ENCODE data around the gene MELTF. TPM values are rescaled to one million over a fixed set of nuclear protein-coding genes. Genes with fewer than 3 reads are reported as not detected.

MELTF gene
- total RNA-seq, 1 experiment from 2014 or later = 7.3 TPM

DNA sequence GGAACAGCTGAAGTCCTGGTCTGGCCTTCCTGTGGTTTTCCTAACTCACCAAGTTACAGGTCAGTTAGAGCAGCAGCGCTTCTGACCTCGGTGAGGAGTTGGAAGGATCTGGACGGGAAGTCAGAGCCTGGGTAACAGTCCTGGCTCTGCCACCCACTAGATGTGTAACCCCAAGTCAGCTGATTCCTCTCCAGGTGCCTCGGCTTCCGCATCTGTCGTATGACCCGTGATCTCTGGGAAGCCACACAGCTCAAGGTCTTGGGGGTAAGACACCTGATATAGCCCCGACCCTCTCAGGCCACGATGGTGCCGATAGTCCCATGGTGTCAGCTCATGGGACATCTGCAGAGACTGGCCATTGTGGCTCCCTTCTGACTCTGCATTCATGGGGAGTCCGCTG, 52.7 kb downstream of the MELTF start (continued):
- no peak for TF ChIP-seq ZNF425 (CRISPR knock-in tag; conservative IDR thresholded peaks at IDR 0.05)
- no peak for TF ChIP-seq ATF6 (CRISPR knock-in tag; IDR thresholded peaks at IDR 0.05)
- TF ChIP-seq, protein P1, sequence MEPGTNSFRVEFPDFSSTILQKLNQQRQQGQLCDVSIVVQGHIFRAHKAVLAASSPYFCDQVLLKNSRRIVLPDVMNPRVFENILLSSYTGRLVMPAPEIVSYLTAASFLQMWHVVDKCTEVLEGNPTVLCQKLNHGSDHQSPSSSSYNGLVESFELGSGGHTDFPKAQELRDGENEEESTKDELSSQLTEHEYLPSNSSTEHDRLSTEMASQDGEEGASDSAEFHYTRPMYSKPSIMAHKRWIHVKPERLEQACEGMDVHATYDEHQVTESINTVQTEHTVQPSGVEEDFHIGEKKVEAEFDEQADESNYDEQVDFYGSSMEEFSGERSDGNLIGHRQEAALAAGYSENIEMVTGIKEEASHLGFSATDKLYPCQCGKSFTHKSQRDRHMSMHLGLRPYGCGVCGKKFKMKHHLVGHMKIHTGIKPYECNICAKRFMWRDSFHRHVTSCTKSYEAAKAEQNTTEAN (CRISPR knock-in tag; IDR thresholded peaks at IDR 0.05) = no peak
- no peak for TF ChIP-seq NFYB (CRISPR knock-in tag; conservative IDR thresholded peaks at IDR 0.05; ENCODE audit: low read depth)
- no peak for TF ChIP-seq ESRRA (CRISPR knock-in tag; IDR thresholded peaks at IDR 0.05; ENCODE audit: borderline replicate concordance)
- TF ChIP-seq MXD4 (CRISPR knock-in tag; IDR thresholded peaks at IDR 0.05; ENCODE audit: borderline replicate concordance) = no peak
- TF ChIP-seq, protein P2, sequence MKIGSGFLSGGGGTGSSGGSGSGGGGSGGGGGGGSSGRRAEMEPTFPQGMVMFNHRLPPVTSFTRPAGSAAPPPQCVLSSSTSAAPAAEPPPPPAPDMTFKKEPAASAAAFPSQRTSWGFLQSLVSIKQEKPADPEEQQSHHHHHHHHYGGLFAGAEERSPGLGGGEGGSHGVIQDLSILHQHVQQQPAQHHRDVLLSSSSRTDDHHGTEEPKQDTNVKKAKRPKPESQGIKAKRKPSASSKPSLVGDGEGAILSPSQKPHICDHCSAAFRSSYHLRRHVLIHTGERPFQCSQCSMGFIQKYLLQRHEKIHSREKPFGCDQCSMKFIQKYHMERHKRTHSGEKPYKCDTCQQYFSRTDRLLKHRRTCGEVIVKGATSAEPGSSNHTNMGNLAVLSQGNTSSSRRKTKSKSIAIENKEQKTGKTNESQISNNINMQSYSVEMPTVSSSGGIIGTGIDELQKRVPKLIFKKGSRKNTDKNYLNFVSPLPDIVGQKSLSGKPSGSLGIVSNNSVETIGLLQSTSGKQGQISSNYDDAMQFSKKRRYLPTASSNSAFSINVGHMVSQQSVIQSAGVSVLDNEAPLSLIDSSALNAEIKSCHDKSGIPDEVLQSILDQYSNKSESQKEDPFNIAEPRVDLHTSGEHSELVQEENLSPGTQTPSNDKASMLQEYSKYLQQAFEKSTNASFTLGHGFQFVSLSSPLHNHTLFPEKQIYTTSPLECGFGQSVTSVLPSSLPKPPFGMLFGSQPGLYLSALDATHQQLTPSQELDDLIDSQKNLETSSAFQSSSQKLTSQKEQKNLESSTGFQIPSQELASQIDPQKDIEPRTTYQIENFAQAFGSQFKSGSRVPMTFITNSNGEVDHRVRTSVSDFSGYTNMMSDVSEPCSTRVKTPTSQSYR (CRISPR knock-in tag; IDR thresholded peaks at IDR 0.05) = no peak

GRCh38 chr3:196975349-196975748, 54.3 kb downstream of the MELTF start:
- no peak overlapping the region for H3K27ac Mint-ChIP-seq
- CTCF ChIA-PET = no interaction called here

More at GRCh38 chr3:196975349-196975748, 54.3 kb downstream of the MELTF start:
- peaks cover 4% of the 10 kb centered on the region; the same call in 1 of the 2 replicates for H3K4me1 Mint-ChIP-seq
- H3K36me3 Mint-ChIP-seq = peaks cover 3% of the 10 kb centered on the region; the same call in 1 of the 2 replicates
- H3K4me3 Mint-ChIP-seq = no peak overlapping the region
- ATAC-seq (no peak), DNase-seq (ENCODE audit: low spot score) (no peak)
- POLR2A ChIA-PET = no interaction called here
- H3K27me3 Mint-ChIP-seq (ENCODE audit: low read depth) = peaks cover 26% of the 10 kb centered on the region
- TF ChIP-seq HMGXB4 (CRISPR knock-in tag; IDR thresholded peaks at IDR 0.05) = no peak
- TF ChIP-seq GRHL2 (CRISPR knock-in tag; IDR thresholded peaks at IDR 0.05; ENCODE audit: insufficient replicate concordance, severe bottlenecking) = no peak
- TF ChIP-seq ZNF121 (CRISPR knock-in tag; IDR thresholded peaks at IDR 0.05) = no peak
- TF ChIP-seq PREB (CRISPR knock-in tag; IDR thresholded peaks at IDR 0.05; ENCODE audit: borderline replicate concordance) = no peak
- TF ChIP-seq, protein P3, sequence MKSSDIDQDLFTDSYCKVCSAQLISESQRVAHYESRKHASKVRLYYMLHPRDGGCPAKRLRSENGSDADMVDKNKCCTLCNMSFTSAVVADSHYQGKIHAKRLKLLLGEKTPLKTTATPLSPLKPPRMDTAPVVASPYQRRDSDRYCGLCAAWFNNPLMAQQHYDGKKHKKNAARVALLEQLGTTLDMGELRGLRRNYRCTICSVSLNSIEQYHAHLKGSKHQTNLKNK (CRISPR knock-in tag; IDR thresholded peaks at IDR 0.05) = no peak
- TF ChIP-seq, protein P4, sequence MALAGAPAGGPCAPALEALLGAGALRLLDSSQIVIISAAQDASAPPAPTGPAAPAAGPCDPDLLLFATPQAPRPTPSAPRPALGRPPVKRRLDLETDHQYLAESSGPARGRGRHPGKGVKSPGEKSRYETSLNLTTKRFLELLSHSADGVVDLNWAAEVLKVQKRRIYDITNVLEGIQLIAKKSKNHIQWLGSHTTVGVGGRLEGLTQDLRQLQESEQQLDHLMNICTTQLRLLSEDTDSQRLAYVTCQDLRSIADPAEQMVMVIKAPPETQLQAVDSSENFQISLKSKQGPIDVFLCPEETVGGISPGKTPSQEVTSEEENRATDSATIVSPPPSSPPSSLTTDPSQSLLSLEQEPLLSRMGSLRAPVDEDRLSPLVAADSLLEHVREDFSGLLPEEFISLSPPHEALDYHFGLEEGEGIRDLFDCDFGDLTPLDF (CRISPR knock-in tag; IDR thresholded peaks at IDR 0.05) = no peak
- no peak for TF ChIP-seq ZNF423 (CRISPR knock-in tag; IDR thresholded peaks at IDR 0.05)
- no peak for TF ChIP-seq FOXP1 (CRISPR knock-in tag; IDR thresholded peaks at IDR 0.05; ENCODE audit: borderline replicate concordance)
- peaks cover 3% of the 10 kb centered on the region; the same call in 1 of the 2 replicates for H3K9me3 Mint-ChIP-seq
